ENCODE measurements around the gene EEA1. TPM values are rescaled to one million over a fixed set of nuclear protein-coding genes. Genes with fewer than 3 reads are reported as not detected.

EEA1 gene
- total RNA-seq, 1 experiment from 2014 or later: 14.9 TPM

DNA sequence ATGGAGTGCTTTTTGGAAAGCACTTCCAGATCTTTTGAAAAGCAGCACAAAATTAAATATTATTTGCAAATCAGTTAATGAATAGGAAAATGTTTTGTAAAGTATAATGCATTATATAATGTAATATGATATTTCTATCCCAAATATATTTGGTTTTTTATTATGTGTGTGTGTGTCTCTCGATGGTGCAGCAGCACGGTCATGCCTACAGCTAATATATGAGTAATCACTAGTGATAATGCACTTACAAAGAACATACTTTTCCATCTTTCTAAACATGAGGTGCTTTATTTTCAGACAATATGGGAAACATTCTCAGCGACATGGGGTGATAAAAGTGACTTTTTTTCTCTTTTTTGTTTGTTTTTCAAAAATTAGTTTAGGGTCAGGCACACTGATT, 1.3 kb upstream of the EEA1 start:
- Histone ChIP-seq H3T11ph (ENCODE audit: low read length) (no peak overlapping the region), H3K14ac (ENCODE audit: insufficient read depth, low read length) (no peak overlapping the region), H4K8ac (replicated peaks; ENCODE audit: insufficient read length, low read depth, low read length) (no peak overlapping the region), H3K4me1 (ENCODE audit: insufficient read depth, low read length) (peaks cover 13% of the 10 kb centered on the region; the same call in 1 of the 2 replicates), H3K79me2 (ENCODE audit: insufficient read depth, low read length) (peaks cover 5% of the 10 kb centered on the region; the same call in 1 of the 2 replicates), H2AFZ (ENCODE audit: low read length) (no peak overlapping the region), H2BK20ac (ENCODE audit: low read depth, low read length, poor library complexity, severe bottlenecking) (no peak overlapping the region), H4K91ac (ENCODE audit: insufficient read length, low read depth, low read length) (no peak overlapping the region), H2BK12ac (ENCODE audit: insufficient read length, low read depth, low read length) (no peak overlapping the region), H3K27me3 (ENCODE audit: insufficient read depth, low read length) (no peaks in the 10 kb centered on the region), H3K23me2 (ENCODE audit: insufficient read length, low read depth, low read length, poor library complexity, severe bottlenecking) (peaks cover 3% of the 10 kb centered on the region), H4K20me1 (ENCODE audit: control insufficient read depth, insufficient read depth, insufficient read length) (no peaks in the 10 kb centered on the region), H3K23ac (ENCODE audit: insufficient read length, low read depth, low read length) (no peak overlapping the region), H3K27ac (ENCODE audit: insufficient read length, low read depth, low read length) (no peak overlapping the region), H3K4me2 (ENCODE audit: insufficient read depth, insufficient read length, low read length) (peak overlapping the region; percentile 83), H4K5ac (ENCODE audit: insufficient read length, low read depth, low read length) (no peak overlapping the region), H2AK5ac (ENCODE audit: insufficient read length, low read length) (no peak overlapping the region), H3K4ac (ENCODE audit: low read depth, low read length) (no peak overlapping the region), H3K18ac (ENCODE audit: insufficient read length, low read depth, low read length) (no peak overlapping the region), H3K56ac (ENCODE audit: insufficient read length, low read depth, low read length) (no peak overlapping the region), H3K79me1 (ENCODE audit: insufficient read depth, low read depth, low read length, poor library complexity, severe bottlenecking) (no peaks in the 10 kb centered on the region), H2BK120ac (ENCODE audit: low read depth, low read length, poor library complexity, severe bottlenecking) (no peak overlapping the region), H3K9me3 (ENCODE audit: control insufficient read depth, low read depth, low read length) (no peaks in the 10 kb centered on the region), H3K9ac (ENCODE audit: extremely low read depth, insufficient read length, low read length) (no peak overlapping the region), H2BK5ac (ENCODE audit: insufficient read length, low read length) (no peak overlapping the region), H2BK15ac (ENCODE audit: low read depth, low read length) (no peak overlapping the region)
- Mint-ChIP-seq H3K27me3 (ENCODE audit: low read depth) (no peaks in the 10 kb centered on the region; the same call in 1 of the 2 replicates), H3K9me3 (no peaks in the 10 kb centered on the region), H3K36me3 (ENCODE audit: insufficient read depth in 1 of 3, low read depth in 3 of 3) (no peaks in the 10 kb centered on the region), H3K4me3 (peak overlapping the region; percentile 72 to 83; a peak in 4 of 5 replicates), H3K4me1 (peaks cover 53 to 63% of the 10 kb centered on the region in 2 experiments), H3K27ac (peak overlapping the region in 2 of 3 experiments; percentile 65 to 93; a peak in 2 of 7 replicates)
- no peak for DNase-seq
- TF ChIP-seq, protein P1, sequence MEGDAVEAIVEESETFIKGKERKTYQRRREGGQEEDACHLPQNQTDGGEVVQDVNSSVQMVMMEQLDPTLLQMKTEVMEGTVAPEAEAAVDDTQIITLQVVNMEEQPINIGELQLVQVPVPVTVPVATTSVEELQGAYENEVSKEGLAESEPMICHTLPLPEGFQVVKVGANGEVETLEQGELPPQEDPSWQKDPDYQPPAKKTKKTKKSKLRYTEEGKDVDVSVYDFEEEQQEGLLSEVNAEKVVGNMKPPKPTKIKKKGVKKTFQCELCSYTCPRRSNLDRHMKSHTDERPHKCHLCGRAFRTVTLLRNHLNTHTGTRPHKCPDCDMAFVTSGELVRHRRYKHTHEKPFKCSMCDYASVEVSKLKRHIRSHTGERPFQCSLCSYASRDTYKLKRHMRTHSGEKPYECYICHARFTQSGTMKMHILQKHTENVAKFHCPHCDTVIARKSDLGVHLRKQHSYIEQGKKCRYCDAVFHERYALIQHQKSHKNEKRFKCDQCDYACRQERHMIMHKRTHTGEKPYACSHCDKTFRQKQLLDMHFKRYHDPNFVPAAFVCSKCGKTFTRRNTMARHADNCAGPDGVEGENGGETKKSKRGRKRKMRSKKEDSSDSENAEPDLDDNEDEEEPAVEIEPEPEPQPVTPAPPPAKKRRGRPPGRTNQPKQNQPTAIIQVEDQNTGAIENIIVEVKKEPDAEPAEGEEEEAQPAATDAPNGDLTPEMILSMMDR (conservative IDR thresholded peaks at IDR 0.05): no peak
- WGBS (ENCODE audit: extremely low coverage, insufficient read length, low lambda C conversion rate): no CpG with 5 or more reads among the region's 3 CpGs

All from H9 (cell line).